ENCODE results near the gene LRRC25. TPM values are rescaled to one million over a fixed set of nuclear protein-coding genes. Genes with fewer than 3 reads are reported as not detected.
A peak's percentile ranks its signal among the peaks of the same experiment; 100 is the strongest.

Gene LRRC25
- total RNA-seq, 1 donor from 2014 or later, result not detected

DNA sequence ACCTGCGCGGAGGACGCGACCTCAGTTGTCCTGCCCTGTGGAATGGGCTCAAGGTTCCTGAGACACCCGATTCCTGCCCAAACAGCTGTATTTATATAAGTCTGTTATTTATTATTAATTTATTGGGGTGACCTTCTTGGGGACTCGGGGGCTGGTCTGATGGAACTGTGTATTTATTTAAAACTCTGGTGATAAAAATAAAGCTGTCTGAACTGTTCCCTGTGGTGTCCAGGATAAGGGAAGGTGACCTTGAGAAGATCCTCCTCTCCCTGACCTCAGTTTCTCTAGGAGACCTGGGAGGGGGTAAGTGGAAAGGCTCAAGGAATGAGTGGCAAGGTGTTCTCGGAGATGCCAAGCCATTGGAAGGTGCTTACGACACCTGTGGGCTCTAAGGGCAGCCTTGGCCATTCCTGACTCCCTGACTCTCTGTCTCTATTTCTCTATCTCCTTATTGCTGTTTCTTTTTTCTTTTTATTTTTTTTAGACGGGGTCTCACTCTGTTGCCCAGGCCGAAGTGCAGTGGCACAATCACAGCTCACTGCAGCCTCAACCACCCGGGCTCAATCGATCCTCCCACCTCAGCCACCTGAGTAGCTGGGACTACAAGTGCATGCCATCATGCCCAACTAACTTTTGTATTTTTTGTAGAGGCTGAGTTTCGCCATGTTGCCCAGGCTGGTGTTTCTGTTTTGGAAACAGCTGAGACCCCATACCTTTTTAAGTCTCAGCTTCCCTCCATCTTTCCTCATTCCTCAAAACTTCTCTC lies 8.3 kb downstream of the LRRC25 start:
- no peak overlapping the region for H3K27ac ChIP-seq (ENCODE audit: low read depth, low read length)
- H3K27me3 ChIP-seq (ENCODE audit: insufficient read depth, low read length), result no peaks in the 10 kb centered on the region
- no peaks in the 10 kb centered on the region for H3K9me3 ChIP-seq (ENCODE audit: insufficient read depth, low read depth, low read length)
- Mint-ChIP-seq H3K4me1 (ENCODE audit: low read depth, unreplicated experiment) (peaks cover 3% of the 10 kb centered on the region), H3K36me3 (ENCODE audit: low read depth, unreplicated experiment) (no peaks in the 10 kb centered on the region), H3K9me3 (ENCODE audit: unreplicated experiment) (no peaks in the 10 kb centered on the region), H3K27me3 (ENCODE audit: low read depth, unreplicated experiment) (peaks cover 14% of the 10 kb centered on the region), H3K4me3 (ENCODE audit: unreplicated experiment) (no peak overlapping the region), H3K27ac (ENCODE audit: unreplicated experiment) (no peak overlapping the region)
- H3K79me2 ChIP-seq (ENCODE audit: insufficient read depth, low read length), result peaks cover 17% of the 10 kb centered on the region
- TF ChIP-seq, protein P1, sequence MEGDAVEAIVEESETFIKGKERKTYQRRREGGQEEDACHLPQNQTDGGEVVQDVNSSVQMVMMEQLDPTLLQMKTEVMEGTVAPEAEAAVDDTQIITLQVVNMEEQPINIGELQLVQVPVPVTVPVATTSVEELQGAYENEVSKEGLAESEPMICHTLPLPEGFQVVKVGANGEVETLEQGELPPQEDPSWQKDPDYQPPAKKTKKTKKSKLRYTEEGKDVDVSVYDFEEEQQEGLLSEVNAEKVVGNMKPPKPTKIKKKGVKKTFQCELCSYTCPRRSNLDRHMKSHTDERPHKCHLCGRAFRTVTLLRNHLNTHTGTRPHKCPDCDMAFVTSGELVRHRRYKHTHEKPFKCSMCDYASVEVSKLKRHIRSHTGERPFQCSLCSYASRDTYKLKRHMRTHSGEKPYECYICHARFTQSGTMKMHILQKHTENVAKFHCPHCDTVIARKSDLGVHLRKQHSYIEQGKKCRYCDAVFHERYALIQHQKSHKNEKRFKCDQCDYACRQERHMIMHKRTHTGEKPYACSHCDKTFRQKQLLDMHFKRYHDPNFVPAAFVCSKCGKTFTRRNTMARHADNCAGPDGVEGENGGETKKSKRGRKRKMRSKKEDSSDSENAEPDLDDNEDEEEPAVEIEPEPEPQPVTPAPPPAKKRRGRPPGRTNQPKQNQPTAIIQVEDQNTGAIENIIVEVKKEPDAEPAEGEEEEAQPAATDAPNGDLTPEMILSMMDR (IDR thresholded peaks at IDR 0.05; ENCODE audit: insufficient read depth, low read depth, low read length), result no peak
- no peak for TF ChIP-seq EZH2 (IDR thresholded peaks at IDR 0.05; ENCODE audit: insufficient read depth, low read length)
- no peak overlapping the region for H3K9ac ChIP-seq (ENCODE audit: low read length)
- no peak overlapping the region for H2AFZ ChIP-seq (ENCODE audit: low read depth, low read length)
- DNase-seq (ENCODE audit: low read depth) (no peak), FAIRE-seq (no peak)
- H3K36me3 ChIP-seq (ENCODE audit: insufficient read depth, low read length), result no peaks in the 10 kb centered on the region
- peak overlapping the region; percentile 79 for H3K4me2 ChIP-seq (ENCODE audit: low read length)
- H4K20me1 ChIP-seq (ENCODE audit: insufficient read depth, low read length), result peaks cover 25% of the 10 kb centered on the region
- peaks cover 10% of the 10 kb centered on the region for H3K4me1 ChIP-seq (ENCODE audit: insufficient read depth, low read length)
- peak overlapping the region; percentile 57 for H3K4me3 ChIP-seq (ENCODE audit: insufficient read depth, low read depth, low read length)

DNA sequence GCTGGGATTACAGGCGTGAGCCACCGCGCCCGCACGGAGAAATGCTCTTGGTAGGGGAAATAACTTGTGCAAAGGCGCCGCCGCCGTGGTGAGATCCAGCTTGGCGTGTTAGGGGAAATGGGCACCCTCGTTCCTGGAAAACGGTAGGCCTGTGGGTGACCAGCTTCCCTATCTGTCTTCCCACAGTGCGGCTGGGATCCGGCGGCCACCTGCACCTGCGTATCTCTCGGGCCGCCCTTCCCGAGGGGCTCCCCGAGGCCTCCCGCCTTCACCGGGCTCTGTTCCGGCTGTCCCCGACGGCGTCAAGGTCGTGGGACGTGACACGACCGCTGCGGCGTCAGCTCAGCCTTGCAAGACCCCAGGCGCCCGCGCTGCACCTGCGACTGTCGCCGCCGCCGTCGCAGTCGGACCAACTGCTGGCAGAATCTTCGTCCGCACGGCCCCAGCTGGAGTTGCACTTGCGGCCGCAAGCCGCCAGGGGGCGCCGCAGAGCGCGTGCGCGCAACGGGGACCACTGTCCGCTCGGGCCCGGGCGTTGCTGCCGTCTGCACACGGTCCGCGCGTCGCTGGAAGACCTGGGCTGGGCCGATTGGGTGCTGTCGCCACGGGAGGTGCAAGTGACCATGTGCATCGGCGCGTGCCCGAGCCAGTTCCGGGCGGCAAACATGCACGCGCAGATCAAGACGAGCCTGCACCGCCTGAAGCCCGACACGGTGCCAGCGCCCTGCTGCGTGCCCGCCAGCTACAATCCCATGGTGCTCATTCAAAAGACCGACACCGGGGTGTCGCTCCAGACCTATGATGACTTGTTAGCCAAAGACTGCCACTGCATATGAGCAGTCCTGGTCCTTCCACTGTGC lies 9.1 kb downstream of the LRRC25 start:
- FAIRE-seq (no peak), DNase-seq (ENCODE audit: low read depth) (no peak)
- Histone ChIP-seq H3K27me3 (ENCODE audit: insufficient read depth, low read length) (no peaks in the 10 kb centered on the region), H4K20me1 (ENCODE audit: insufficient read depth, low read length) (peaks cover 25% of the 10 kb centered on the region), H2AFZ (ENCODE audit: low read depth, low read length) (peak overlapping the region; percentile 73), H3K4me1 (ENCODE audit: insufficient read depth, low read length) (peaks cover 10% of the 10 kb centered on the region), H3K9me3 (ENCODE audit: insufficient read depth, low read depth, low read length) (no peaks in the 10 kb centered on the region), H3K4me3 (ENCODE audit: insufficient read depth, low read depth, low read length) (peak overlapping the region; percentile 57), H3K36me3 (ENCODE audit: insufficient read depth, low read length) (no peaks in the 10 kb centered on the region), H3K4me2 (ENCODE audit: low read length) (peak overlapping the region; percentile 79), H3K9ac (ENCODE audit: low read length) (peak overlapping the region; percentile 43), H3K27ac (ENCODE audit: low read depth, low read length) (no peak overlapping the region), H3K79me2 (ENCODE audit: insufficient read depth, low read length) (peaks cover 17% of the 10 kb centered on the region)
- peaks cover 11% of the 10 kb centered on the region for H3K27me3 Mint-ChIP-seq (ENCODE audit: low read depth, unreplicated experiment)
- H3K36me3 Mint-ChIP-seq (ENCODE audit: low read depth, unreplicated experiment), result no peaks in the 10 kb centered on the region
- H3K4me3 Mint-ChIP-seq (ENCODE audit: unreplicated experiment), result no peak overlapping the region
- peaks cover 3% of the 10 kb centered on the region for H3K4me1 Mint-ChIP-seq (ENCODE audit: low read depth, unreplicated experiment)
- no peak for TF ChIP-seq EZH2 (IDR thresholded peaks at IDR 0.05; ENCODE audit: insufficient read depth, low read length)
- TF ChIP-seq, protein P1 (IDR thresholded peaks at IDR 0.05; ENCODE audit: insufficient read depth, low read depth, low read length), result peak; percentile 70
- no peaks in the 10 kb centered on the region for H3K9me3 Mint-ChIP-seq (ENCODE audit: unreplicated experiment)
- no peak overlapping the region for H3K27ac Mint-ChIP-seq (ENCODE audit: unreplicated experiment)

All from astrocyte (in vitro differentiated cells and primary cell).